ENCODE results near the gene GREB1.

The GREB1 gene

GRCh38 chr2:11579867-11580659 lies 46.2 kb downstream of the GREB1 start:
- Histone ChIP-seq H3K4me1 (peaks cover 5% of the 10 kb centered on the region), H3K9me3 (no peaks in the 10 kb centered on the region), H3K27me3 (no peaks in the 10 kb centered on the region), H3K4me3 (ENCODE audit: low read depth, low read length) (no peak overlapping the region), H3K36me3 (peaks cover 12% of the 10 kb centered on the region)
- no peak for TF ChIP-seq CTCF (IDR thresholded peaks at IDR 0.05; ENCODE audit: low read depth, low read length)
- DNase-seq: peak; percentile 29

- no peak for DNase-seq
- TF ChIP-seq CTCF (IDR thresholded peaks at IDR 0.05; ENCODE audit: low read depth, low read length): no peak
- Histone ChIP-seq H3K27me3 (no peaks in the 10 kb centered on the region), H3K9me3 (no peaks in the 10 kb centered on the region), H3K4me1 (peaks cover 5% of the 10 kb centered on the region), H3K4me3 (ENCODE audit: low read depth, low read length) (no peak overlapping the region), H3K36me3 (peaks cover 12% of the 10 kb centered on the region)
Observed at GRCh38 chr2:11580697-11581096, 46.9 kb downstream of the GREB1 start.

GRCh38 chr2:11581124-11581796 lies 47.4 kb downstream of the GREB1 start:
- H3K4me3 ChIP-seq (ENCODE audit: low read depth, low read length): no peak overlapping the region
- DNase-seq: no peak
- H3K27me3 ChIP-seq: no peaks in the 10 kb centered on the region
- peaks cover 5% of the 10 kb centered on the region for H3K4me1 ChIP-seq
- H3K9me3 ChIP-seq: no peaks in the 10 kb centered on the region
- TF ChIP-seq CTCF (IDR thresholded peaks at IDR 0.05; ENCODE audit: low read depth, low read length): no peak
- peaks cover 12% of the 10 kb centered on the region for H3K36me3 ChIP-seq

DNA sequence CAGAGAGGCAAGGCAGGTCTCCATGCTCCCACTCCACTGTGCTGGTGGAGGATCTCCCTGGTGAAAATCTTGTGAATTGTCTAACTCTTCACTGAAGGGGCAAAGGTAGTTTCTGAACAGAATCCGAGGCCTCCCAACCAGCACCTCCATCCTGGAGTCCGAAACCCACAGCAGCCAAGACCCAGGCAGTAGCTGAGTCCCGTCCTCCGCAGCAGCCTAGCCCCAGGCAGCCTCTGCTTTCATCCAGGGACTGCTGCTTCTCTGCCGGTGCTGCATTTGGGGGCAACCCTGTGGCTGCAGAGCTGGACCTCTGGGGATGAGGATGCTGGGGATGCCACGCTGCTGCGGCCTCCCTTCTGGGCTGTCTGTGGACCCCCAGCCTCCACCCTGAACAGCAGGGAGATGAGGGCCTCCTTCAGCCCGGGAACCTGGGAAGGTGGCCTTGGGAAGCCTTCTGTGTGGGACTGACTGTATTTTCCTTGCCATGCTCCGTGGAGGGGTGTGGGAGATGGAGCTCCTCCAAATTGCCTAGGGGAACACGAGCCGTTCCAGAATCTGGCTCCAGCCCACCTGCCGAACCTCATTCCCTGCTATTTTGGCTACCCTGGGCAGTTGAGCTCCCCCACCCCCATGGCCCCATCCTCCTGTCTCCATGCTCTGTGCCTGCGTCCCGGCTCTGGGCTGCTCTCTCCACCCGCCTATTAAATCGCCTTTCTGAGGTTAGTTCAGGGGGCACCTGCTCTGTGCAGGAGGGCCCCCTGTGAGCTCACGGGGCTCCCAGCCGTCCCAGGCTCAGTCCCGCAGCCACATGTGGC lies 48.2 kb downstream of the GREB1 start:
- Histone ChIP-seq H3K4me1 (peaks cover 5% of the 10 kb centered on the region), H3K27me3 (no peaks in the 10 kb centered on the region), H3K4me3 (ENCODE audit: low read depth, low read length) (no peak overlapping the region), H3K9me3 (no peaks in the 10 kb centered on the region), H3K36me3 (peaks cover 12% of the 10 kb centered on the region)
- DNase-seq: no peak
- TF ChIP-seq CTCF (IDR thresholded peaks at IDR 0.05; ENCODE audit: low read depth, low read length): no peak

DNA sequence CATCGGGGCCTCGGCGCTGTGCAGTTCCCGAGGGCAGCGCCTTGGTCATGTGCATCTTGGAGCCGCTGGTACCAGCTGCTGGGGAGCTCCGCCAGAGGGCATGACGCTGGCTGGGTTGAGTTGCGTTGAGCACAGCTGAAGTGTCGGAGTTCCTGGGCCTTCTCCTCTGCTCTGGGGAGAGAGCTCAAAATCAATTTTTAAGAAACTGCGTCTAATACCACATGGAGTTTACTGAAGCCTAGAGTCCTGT lies 48.7 kb downstream of the GREB1 start:
- Histone ChIP-seq H3K27me3 (no peaks in the 10 kb centered on the region), H3K4me3 (ENCODE audit: low read depth, low read length) (no peak overlapping the region), H3K4me1 (peaks cover 5% of the 10 kb centered on the region), H3K36me3 (peaks cover 12% of the 10 kb centered on the region), H3K9me3 (no peaks in the 10 kb centered on the region)
- peak; percentile 28 for DNase-seq
- no peak for TF ChIP-seq CTCF (IDR thresholded peaks at IDR 0.05; ENCODE audit: low read depth, low read length)
